Esophagus squamous epithelium (tissue), 4 donors: ENCODE measurements around the gene ANKRD9.

Experiments
- CTCF ChIP-seq, 6 experiments: fragments of 450-650 bp in 4 of 6; fragments of 200-600 bp in 2 of 6; sonication (generic) in 2 of 6; IDR thresholded peaks; one replicate each; pipeline ENCODE4 v1.5.1; 2016 to 2019; ENCODE audit warnings: antibody characterized with exemption in 6 of 6, mild to moderate bottlenecking in 4 of 6, moderate library complexity in 4 of 6
- POLR2A ChIP-seq, 4 donors: fragments of 450-650 bp; IDR thresholded peaks; one replicate each; pipeline ENCODE4 v1.6.1; 2017; ENCODE audit warnings: antibody characterized with exemption in 4 of 4, mild to moderate bottlenecking in 4 of 4, moderate library complexity in 3 of 4

DNA sequence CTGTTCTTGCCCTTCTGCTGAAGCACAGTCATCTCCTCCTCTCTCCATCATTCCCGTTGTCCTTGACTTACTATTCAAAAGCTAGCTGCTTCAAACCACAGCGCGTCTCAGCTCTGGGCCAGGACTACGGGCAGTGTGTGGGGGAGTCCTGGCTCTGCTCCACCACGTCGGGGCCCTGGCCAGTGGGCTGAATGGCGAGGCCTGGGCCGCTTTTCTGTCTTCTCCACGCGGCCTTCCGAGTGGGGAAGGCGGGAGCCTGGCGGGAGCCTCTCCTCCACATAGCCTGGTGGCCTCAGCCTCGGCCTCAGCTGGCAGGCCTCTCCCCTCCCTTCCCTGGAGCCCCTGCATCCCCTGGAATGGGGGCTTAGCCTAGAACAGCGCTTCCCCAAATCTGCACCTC lies 16.5 kb downstream of the ANKRD9 start:
- no peak for TF ChIP-seq CTCF (IDR thresholded peaks at IDR 0.05)
- no peak for TF ChIP-seq POLR2A (IDR thresholded peaks at IDR 0.05)
